Fibroblast of lung (primary cell): ENCODE results near the gene ZNF445. TPM values are rescaled to one million over a fixed set of nuclear protein-coding genes. Genes with fewer than 3 reads are reported as not detected.

Source experiments
- DNase-seq, 2 donors: peaks; one replicate each; pipeline versions ENCODE4 v3.0.0 to v3.0.0-alpha.2; 2010; ENCODE audit warnings: low read depth in 2 of 2
- H2AFZ ChIP-seq: 2 replicates; pipeline ENCODE4 v1.5.1; 2012; ENCODE audit warnings: low read length, control low read depth, inconsistent platforms
- H3K27ac ChIP-seq: 2 replicates; pipeline ENCODE4 v1.5.1; 2011; ENCODE audit warnings: low read length, control low read depth; ENCODE audit not compliant: insufficient read depth
- H3K27me3 ChIP-seq: 2 replicates; pipeline ENCODE4 v1.5.1; 2011; ENCODE audit warnings: mild to moderate bottlenecking, low read length; ENCODE audit not compliant: control insufficient read depth, insufficient read depth
- H3K36me3 ChIP-seq: 2 replicates; pipeline ENCODE4 v1.5.1; 2011; ENCODE audit warnings: low read length; ENCODE audit not compliant: control insufficient read depth, insufficient read depth
- H3K4me1 ChIP-seq: 2 replicates; pipeline ENCODE4 v1.5.1; 2011; ENCODE audit warnings: low read length; ENCODE audit not compliant: control insufficient read depth, insufficient read depth; ENCODE audit errors: extremely low read depth
- H3K4me2 ChIP-seq: 2 replicates; pipeline ENCODE4 v1.5.1; 2011; ENCODE audit warnings: low read length, control low read depth; ENCODE audit not compliant: insufficient read depth; ENCODE audit errors: extremely low read depth
- H3K4me3 ChIP-seq, 4 experiments: fragments of 200-600 bp in 1 of 4; sonication (generic) in 1 of 4; replicated peaks in 1 of 4; 2 replicates each; pipeline ENCODE4 v1.5.1; 2011 to 2016; ENCODE audit warnings: low read length in 4 of 4, low read depth in 3 of 4, mild to moderate bottlenecking in 3 of 4, control low read depth in 2 of 4, inconsistent platforms in 1 of 4, mixed read lengths in 1 of 4; ENCODE audit not compliant: insufficient read depth in 1 of 4; ENCODE audit errors: control extremely low read depth in 1 of 4
- H3K79me2 ChIP-seq: 2 replicates; pipeline ENCODE4 v1.5.1; 2012; ENCODE audit warnings: mild to moderate bottlenecking, low read length, inconsistent platforms; ENCODE audit not compliant: control insufficient read depth, insufficient read depth
- H3K9ac ChIP-seq: 2 replicates; pipeline ENCODE4 v1.5.1; 2011; ENCODE audit warnings: mild to moderate bottlenecking, low read length, control low read depth; ENCODE audit not compliant: insufficient read depth
- H3K9me3 ChIP-seq: 2 replicates; pipeline ENCODE4 v1.5.1; 2012; ENCODE audit warnings: low read depth, low read length; ENCODE audit not compliant: control insufficient read depth, insufficient read depth
- H4K20me1 ChIP-seq: 2 replicates; pipeline ENCODE4 v1.5.1; 2011; ENCODE audit warnings: low read length; ENCODE audit not compliant: control insufficient read depth, insufficient read depth; ENCODE audit errors: extremely low read depth
- CTCF ChIP-seq, 2 donors: IDR thresholded peaks in 1 of 2; conservative IDR thresholded peaks in 1 of 2; 1 replicate in 1 of 2; 2 replicates in 1 of 2; pipeline ENCODE4 v1.5.1; 2011 to 2012; ENCODE audit warnings: low read length in 2 of 2, control low read depth in 1 of 2, inconsistent platforms in 1 of 2, low read depth in 1 of 2, mild to moderate bottlenecking in 1 of 2
- EZH2 ChIP-seq: IDR thresholded peaks from 2 replicates; pipeline ENCODE4 v1.5.1; 2012; ENCODE audit warnings: low read length, control low read depth, mild to moderate bottlenecking; ENCODE audit errors: missing control alignments
- polyA minus RNA-seq: library from RNA; depleted of rRNA, polyadenylated mRNA; stranded (reverse); fragments of >200 nt; gene quantifications from 2 replicates; pipeline ENCODE4 v1.2.3, GENCODE V29; 2011; ENCODE audit warnings: low replicate concordance
- polyA plus RNA-seq, 2 donors: library from polyadenylated mRNA; depleted of rRNA in 1 of 2; stranded (reverse) in 1 of 2; unstranded in 1 of 2; fragments of >200 nt; gene quantifications; 2 replicates each; pipeline ENCODE4 v1.2.1, GENCODE V29; 2011 to 2012; ENCODE audit warnings: missing spikeins in 1 of 2
- total RNA-seq: library from RNA; depleted of rRNA; stranded (reverse); fragments of >200 nt; gene quantifications from 2 replicates; pipeline ENCODE4 v1.2.1, GENCODE V29; 2014

ZNF445 gene
- total RNA-seq (7.7 and 9.1 TPM in 2 replicates), polyA plus RNA-seq (4.0 and 4.5 TPM in 2 replicates), polyA minus RNA-seq (6.4 and 17.2 TPM in 2 replicates)
- polyA plus RNA-seq (2012), result 3.7 and 5.4 TPM in 2 replicates

GRCh38 chr3:44477312-44478030 lies at the start of gene ZNF445:
Gene ZNF445 (minus strand): TSS chr3:44477670. CDS start chr3:44455549, 22,121 bp downstream.
- H3K9me3 ChIP-seq, result no peaks in the 10 kb centered on the region
- H3K27me3 ChIP-seq, result no peaks in the 10 kb centered on the region
- peaks cover 5% of the 10 kb centered on the region for H3K4me1 ChIP-seq
- no peak for TF ChIP-seq EZH2
- TF ChIP-seq CTCF (conservative IDR thresholded peaks at IDR 0.05 in 1 of 2, IDR thresholded peaks at IDR 0.05 in 1 of 2; ENCODE audit: low read depth in 1 of 2, low read length in 2 of 2), result no peak
- H3K4me3 ChIP-seq, result peak within 1 kb of the TSS; percentile 71 to 95 (median 83)
- peak within 1 kb of the TSS; percentile 99 for H2AFZ ChIP-seq
- no peaks in the 10 kb centered on the region for H3K36me3 ChIP-seq
- H3K27ac ChIP-seq, result peak within 1 kb of the TSS; percentile 57
- no peaks in the 10 kb centered on the region for H4K20me1 ChIP-seq
- peaks cover 35% of the 10 kb centered on the region for H3K79me2 ChIP-seq
- DNase-seq, result peak; percentile 80 to 83
- H3K9ac ChIP-seq, result peak within 1 kb of the TSS; percentile 75
- H3K4me2 ChIP-seq, result peak within 1 kb of the TSS; percentile 98

- Histone ChIP-seq H3K27ac (no peak overlapping the region), H3K79me2 (no peaks in the 10 kb centered on the region), H4K20me1 (no peaks in the 10 kb centered on the region), H3K27me3 (no peaks in the 10 kb centered on the region), H2AFZ (no peak overlapping the region), H3K4me3 (no peak overlapping the region), H3K9me3 (no peaks in the 10 kb centered on the region), H3K9ac (no peak overlapping the region), H3K4me1 (no peaks in the 10 kb centered on the region), H3K36me3 (no peaks in the 10 kb centered on the region), H3K4me2 (no peak overlapping the region)
- no peak for DNase-seq
- TF ChIP-seq CTCF (conservative IDR thresholded peaks at IDR 0.05 in 1 of 2, IDR thresholded peaks at IDR 0.05 in 1 of 2; ENCODE audit: low read depth in 1 of 2, low read length in 2 of 2) (no peak), EZH2 (no peak)
Observed at GRCh38 chr3:44525060-44525459, 47.6 kb upstream of the ZNF445 start.

DNA sequence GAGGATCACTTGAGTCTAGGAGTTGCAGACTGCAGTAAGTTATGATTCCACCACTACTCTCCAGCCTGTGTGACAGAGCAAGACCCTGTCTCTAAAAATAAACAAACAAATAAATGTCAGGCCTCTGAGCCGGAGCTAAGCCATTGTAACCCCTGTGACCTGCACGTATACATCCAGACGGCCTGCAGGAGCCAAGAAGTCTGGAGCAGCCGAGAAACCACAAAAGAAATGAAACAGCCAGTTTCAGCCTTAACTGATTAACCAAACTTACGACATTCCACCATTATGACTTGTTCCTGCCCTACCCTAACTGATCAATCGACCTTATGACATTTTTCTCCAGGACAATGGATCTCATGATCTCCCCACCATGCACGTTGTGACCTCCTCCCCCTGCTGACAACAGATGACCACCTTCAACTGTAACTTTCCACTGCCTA lies 45.0 kb upstream of the ZNF445 start:
- no peak for DNase-seq
- H3K27ac ChIP-seq, result no peak overlapping the region

More for the DNA sequence above, 45.0 kb upstream of the ZNF445 start:
- no peaks in the 10 kb centered on the region for H3K27me3 ChIP-seq
- no peak overlapping the region for H3K4me3 ChIP-seq
- H2AFZ ChIP-seq, result no peak overlapping the region
- H3K79me2 ChIP-seq, result no peaks in the 10 kb centered on the region
- no peaks in the 10 kb centered on the region for H3K4me1 ChIP-seq
- H3K36me3 ChIP-seq, result no peaks in the 10 kb centered on the region
- H3K9ac ChIP-seq, result no peak overlapping the region
- H3K9me3 ChIP-seq, result no peaks in the 10 kb centered on the region
- no peak overlapping the region for H3K4me2 ChIP-seq
- no peaks in the 10 kb centered on the region for H4K20me1 ChIP-seq
- TF ChIP-seq EZH2, result no peak
- no peak for TF ChIP-seq CTCF (conservative IDR thresholded peaks at IDR 0.05 in 1 of 2, IDR thresholded peaks at IDR 0.05 in 1 of 2; ENCODE audit: low read depth in 1 of 2, low read length in 2 of 2)
